Caco-2 (cell line): Measurements from ENCODE around the gene C1QL2. TPM values are rescaled to one million over a fixed set of nuclear protein-coding genes. Genes with fewer than 3 reads are reported as not detected.
A peak's percentile ranks its signal among the peaks of the same experiment; 100 is the strongest.

ENCODE experiments used
- BruUV-seq: library from RNA; stranded (reverse); fragments of 400-500 nt; replicated peaks from 2 replicates; lab custom pipeline; 2021; lab: Mats Ljungman, UMichigan
- CTCF ChIA-PET: fragments of 300-600 bp; sonication (Branson Sonifier 250); formaldehyde crosslinking; loops from one replicate; lab custom pipeline; 2022; ENCODE audit warnings: antibody characterized with exemption; lab: Charles Lee
- POLR2A ChIA-PET: fragments of 300-600 bp; sonication (Branson Sonifier 250); formaldehyde crosslinking; loops from one replicate; lab custom pipeline; 2022; ENCODE audit warnings: antibody characterized with exemption; lab: Charles Lee
- DNase-seq, 2 experiments: peaks; one replicate each; pipeline versions ENCODE4 v3.0.0 to v3.0.0-alpha.2; 2020 to 2022
- H3K27me3 ChIP-seq: replicated peaks from 2 replicates; pipeline ENCODE4 v1.6.0; 2011; ENCODE audit warnings: low read length; ENCODE audit not compliant: control insufficient read depth, insufficient read depth
- H3K36me3 ChIP-seq: 2 replicates; pipeline ENCODE4 v1.5.1; 2011; ENCODE audit warnings: low read length; ENCODE audit not compliant: control insufficient read depth, insufficient read depth
- H3K4me1 ChIP-seq: fragments of 250-450 bp; sonication (Bioruptor Pico); 2 replicates; pipeline ENCODE4 v1.5.1; 2020; ENCODE audit warnings: mild to moderate bottlenecking
- H3K4me3 ChIP-seq: 2 replicates; pipeline ENCODE4 v1.5.1; 2011; ENCODE audit warnings: low read depth, mild to moderate bottlenecking, control low read depth, low read length
- H3K9me3 ChIP-seq: fragments of 250-450 bp; sonication (Bioruptor Pico); 2 replicates; pipeline ENCODE4 v1.5.1; 2020; ENCODE audit warnings: mild to moderate bottlenecking, moderate library complexity
- H3K27ac Mint-ChIP-seq: one replicate; pipeline ENCODE4 v1.8.0; 2022; ENCODE audit warnings: mixed read lengths; ENCODE audit not compliant: unreplicated experiment
- H3K27me3 Mint-ChIP-seq: one replicate; pipeline ENCODE4 v1.8.0; 2022; ENCODE audit warnings: mixed read lengths; ENCODE audit not compliant: insufficient read depth, unreplicated experiment
- H3K36me3 Mint-ChIP-seq: one replicate; pipeline ENCODE4 v1.8.0; 2022; ENCODE audit warnings: mild to moderate bottlenecking, mixed read lengths; ENCODE audit not compliant: insufficient read depth, unreplicated experiment
- H3K4me1 Mint-ChIP-seq: one replicate; pipeline ENCODE4 v1.8.0; 2022; ENCODE audit warnings: low read depth, mixed read lengths; ENCODE audit not compliant: unreplicated experiment
- H3K4me3 Mint-ChIP-seq: one replicate; pipeline ENCODE4 v1.8.0; 2022; ENCODE audit warnings: mild to moderate bottlenecking, moderate library complexity, mixed read lengths; ENCODE audit not compliant: unreplicated experiment
- H3K9me3 Mint-ChIP-seq: one replicate; pipeline ENCODE4 v1.8.0; 2022; ENCODE audit warnings: mixed read lengths; ENCODE audit not compliant: unreplicated experiment
- CTCF ChIP-seq, 2 experiments: fragments of 200-600 bp in 1 of 2; IDR thresholded peaks; 1 replicate in 1 of 2; 2 replicates in 1 of 2; pipeline versions ENCODE4 v1.5.1 to v1.8.0; 2011 to 2022; ENCODE audit warnings: antibody characterized with exemption in 1 of 2, control low read depth in 1 of 2, inconsistent platforms in 1 of 2, low read depth in 1 of 2, low read length in 1 of 2, mild to moderate bottlenecking in 1 of 2, moderate library complexity in 1 of 2; ENCODE audit not compliant: insufficient read depth in 1 of 2, severe bottlenecking in 1 of 2, unreplicated experiment in 1 of 2
- intact Hi-C: fragments of 100-400 bp; cut with micrococcal nuclease; formaldehyde crosslinking; loops from one replicate; pipeline ENCODE4 v1.10.0; 2022; ENCODE audit not compliant: unreplicated experiment
- total RNA-seq: library from RNA; stranded (reverse); gene quantifications from 2 replicates; pipeline ENCODE4 v1.2.3, GENCODE V29; 2022

The C1QL2 gene
- total RNA-seq, 1 experiment from 2014 or later = not detected

GRCh38 chr2:119175517-119175916, 17.0 kb upstream of the C1QL2 start:
- Histone ChIP-seq H3K27me3 (no peaks in the 10 kb centered on the region), H3K4me3 (no peak overlapping the region), H3K9me3 (no peaks in the 10 kb centered on the region), H3K4me1 (no peaks in the 10 kb centered on the region), H3K36me3 (no peaks in the 10 kb centered on the region)
- Mint-ChIP-seq H3K27me3 (peaks cover 2% of the 10 kb centered on the region), H3K9me3 (no peaks in the 10 kb centered on the region), H3K27ac (no peak overlapping the region), H3K4me1 (no peaks in the 10 kb centered on the region), H3K36me3 (no peaks in the 10 kb centered on the region), H3K4me3 (no peak overlapping the region)
- POLR2A ChIA-PET = no interaction called here
- intact Hi-C loops = no loop called here
- no peak for DNase-seq
- no peak for TF ChIP-seq CTCF (IDR thresholded peaks at IDR 0.05; ENCODE audit: insufficient read depth in 1 of 2, low read depth in 1 of 2, low read length in 1 of 2, severe bottlenecking in 1 of 2, unreplicated experiment in 1 of 2)
- CTCF ChIA-PET = no interaction called here
- no TSS peak for BruUV-seq

- H3K27me3 ChIP-seq = no peaks in the 10 kb centered on the region
- H3K9me3 ChIP-seq = no peaks in the 10 kb centered on the region
- CTCF ChIA-PET = no interaction called here
- intact Hi-C loops = loop anchor here (1.0 kb wide), 3 partner anchors 147 to 294 kb away; no protein-coding TSS in a partner anchor
- no peaks in the 10 kb centered on the region for H3K36me3 Mint-ChIP-seq
- H3K4me3 Mint-ChIP-seq = no peak overlapping the region
- no peak overlapping the region for H3K4me3 ChIP-seq
- no peak for DNase-seq
- no peaks in the 10 kb centered on the region for H3K36me3 ChIP-seq
- no peaks in the 10 kb centered on the region for H3K9me3 Mint-ChIP-seq
- no peak overlapping the region for H3K27ac Mint-ChIP-seq
- H3K4me1 Mint-ChIP-seq = no peaks in the 10 kb centered on the region
- TF ChIP-seq CTCF (IDR thresholded peaks at IDR 0.05; ENCODE audit: insufficient read depth in 1 of 2, low read depth in 1 of 2, low read length in 1 of 2, severe bottlenecking in 1 of 2, unreplicated experiment in 1 of 2) = no peak
- POLR2A ChIA-PET = no interaction called here
- H3K27me3 Mint-ChIP-seq = peaks cover 2% of the 10 kb centered on the region
- BruUV-seq = no TSS peak
- no peaks in the 10 kb centered on the region for H3K4me1 ChIP-seq
These were observed 16.4 kb upstream of the C1QL2 start for GRCh38 chr2:119174993-119175347.

- intact Hi-C loops = loop anchor here (1.0 kb wide), 3 partner anchors 146 to 293 kb away; no protein-coding TSS in a partner anchor
- TF ChIP-seq CTCF (IDR thresholded peaks at IDR 0.05; ENCODE audit: insufficient read depth in 1 of 2, low read depth in 1 of 2, low read length in 1 of 2, severe bottlenecking in 1 of 2, unreplicated experiment in 1 of 2) = peak; percentile 83 to 92
- Mint-ChIP-seq H3K4me3 (no peak overlapping the region), H3K4me1 (no peaks in the 10 kb centered on the region), H3K27ac (no peak overlapping the region), H3K9me3 (no peaks in the 10 kb centered on the region), H3K27me3 (peaks cover 3% of the 10 kb centered on the region), H3K36me3 (no peaks in the 10 kb centered on the region)
- no peaks in the 10 kb centered on the region for H3K36me3 ChIP-seq
- H3K9me3 ChIP-seq = no peaks in the 10 kb centered on the region
- CTCF ChIA-PET = interaction anchor here (1.0 kb wide), 1 partner anchor 293 kb away, joined by 3 read pairs; no protein-coding TSS in a partner anchor
- no TSS peak for BruUV-seq
- POLR2A ChIA-PET = no interaction called here
- DNase-seq = peak; percentile 70 to 75
- no peaks in the 10 kb centered on the region for H3K4me1 ChIP-seq
- no peaks in the 10 kb centered on the region for H3K27me3 ChIP-seq
- no peak overlapping the region for H3K4me3 ChIP-seq
These were observed 15.9 kb upstream of the C1QL2 start for GRCh38 chr2:119174216-119174992.
